ENCODE results near the gene SRRM3.
"Not testable (repeated sequence)": the region's sequence is repeated elsewhere in the genome, so short reads cannot be mapped to it uniquely, and the experiment has no call there.

DNA sequence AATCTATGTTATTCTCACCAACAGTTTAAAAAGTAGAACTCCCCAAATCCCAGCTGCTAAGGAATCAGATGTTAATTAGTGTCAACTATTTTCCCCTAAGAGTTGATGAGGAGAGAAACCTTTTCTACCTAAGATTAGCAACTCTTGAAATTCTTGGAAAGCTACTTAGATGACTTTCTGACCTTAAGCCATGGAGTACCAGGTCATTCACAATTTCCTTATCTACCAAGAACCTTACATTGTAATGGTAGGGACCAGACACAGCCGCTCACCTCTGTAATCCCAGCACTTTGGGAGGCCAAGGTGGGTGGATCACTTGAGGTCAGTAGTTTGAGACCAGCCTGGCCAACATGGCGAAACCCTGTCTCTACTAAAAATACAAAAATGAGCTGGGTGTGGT, 133.7 kb downstream of the SRRM3 start:
- TF ChIP-seq, protein P1, sequence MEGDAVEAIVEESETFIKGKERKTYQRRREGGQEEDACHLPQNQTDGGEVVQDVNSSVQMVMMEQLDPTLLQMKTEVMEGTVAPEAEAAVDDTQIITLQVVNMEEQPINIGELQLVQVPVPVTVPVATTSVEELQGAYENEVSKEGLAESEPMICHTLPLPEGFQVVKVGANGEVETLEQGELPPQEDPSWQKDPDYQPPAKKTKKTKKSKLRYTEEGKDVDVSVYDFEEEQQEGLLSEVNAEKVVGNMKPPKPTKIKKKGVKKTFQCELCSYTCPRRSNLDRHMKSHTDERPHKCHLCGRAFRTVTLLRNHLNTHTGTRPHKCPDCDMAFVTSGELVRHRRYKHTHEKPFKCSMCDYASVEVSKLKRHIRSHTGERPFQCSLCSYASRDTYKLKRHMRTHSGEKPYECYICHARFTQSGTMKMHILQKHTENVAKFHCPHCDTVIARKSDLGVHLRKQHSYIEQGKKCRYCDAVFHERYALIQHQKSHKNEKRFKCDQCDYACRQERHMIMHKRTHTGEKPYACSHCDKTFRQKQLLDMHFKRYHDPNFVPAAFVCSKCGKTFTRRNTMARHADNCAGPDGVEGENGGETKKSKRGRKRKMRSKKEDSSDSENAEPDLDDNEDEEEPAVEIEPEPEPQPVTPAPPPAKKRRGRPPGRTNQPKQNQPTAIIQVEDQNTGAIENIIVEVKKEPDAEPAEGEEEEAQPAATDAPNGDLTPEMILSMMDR (conservative IDR thresholded peaks at IDR 0.05) = not testable (repeated sequence)
- TF ChIP-seq EZH2 (IDR thresholded peaks at IDR 0.05; ENCODE audit: low read depth) = not testable (repeated sequence)

Measured in PC-9 (cell line).